Prostate gland (tissue), 2 donors: ENCODE measurements around the gene RBM44. TPM values are rescaled to one million over a fixed set of nuclear protein-coding genes. Genes with fewer than 3 reads are reported as not detected.
"Not testable (repeated sequence)": the region's sequence is repeated elsewhere in the genome, so short reads cannot be mapped to it uniquely, and the experiment has no call there.

Source experiments
- DNase-seq: peaks from one replicate; pipeline ENCODE4 v3.0.0-alpha.2; 2019; ENCODE audit warnings: low spot score
- H3K27ac ChIP-seq, 2 donors: fragments of 200-600 bp; sonication (generic); 2 replicates each; pipeline ENCODE4 v1.5.1; 2017 to 2019
- H3K27me3 ChIP-seq: fragments of 200-600 bp; sonication (generic); replicated peaks from 2 replicates; pipeline ENCODE4 v1.5.1; 2019; ENCODE audit not compliant: insufficient read depth
- H3K36me3 ChIP-seq, 2 donors: fragments of 200-600 bp; sonication (generic); 1 replicate in 1 of 2; 2 replicates in 1 of 2; pipeline versions ENCODE4 v1.5.1 to v1.8.1; 2017 to 2019
- H3K4me1 ChIP-seq: fragments of 200-600 bp; sonication (generic); replicated peaks from 2 replicates; pipeline ENCODE4 v1.5.1; 2019
- H3K4me3 ChIP-seq, 2 donors: fragments of 200-600 bp; sonication (generic); 2 replicates each; pipeline ENCODE4 v1.5.1; 2017 to 2019
- H3K9me3 ChIP-seq: fragments of 200-600 bp; sonication (generic); 2 replicates; pipeline ENCODE4 v1.5.1; 2017
- CTCF ChIP-seq, 4 experiments: fragments of 200-600 bp in 2 of 4; fragments of 450-650 bp in 2 of 4; sonication (generic) in 2 of 4; IDR thresholded peaks; 1 replicate in 3 of 4; 2 replicates in 1 of 4; pipeline ENCODE4 v1.5.1; 2016 to 2019; ENCODE audit warnings: antibody characterized with exemption in 4 of 4, mild to moderate bottlenecking in 2 of 4, moderate library complexity in 2 of 4
- POLR2A ChIP-seq: fragments of 450-650 bp; IDR thresholded peaks from one replicate; pipeline ENCODE4 v1.6.1; 2016; ENCODE audit warnings: antibody characterized with exemption, mild to moderate bottlenecking
- POLR2AphosphoS5 ChIP-seq: sonication (generic); formaldehyde crosslinking; IDR thresholded peaks from one replicate; pipeline ENCODE4 v1.6.1; 2017; ENCODE audit warnings: antibody characterized with exemption
- WGBS: methylation state at CpG from one replicate; pipeline ENCODE4 v1.1.5; 2018; 5-methylcytosine and 5-hydroxymethylcytosine counted together
- intact Hi-C: fragments of 100-400 bp; cut with DNase I; formaldehyde crosslinking; loops from one replicate; pipeline ENCODE4 v1.14.2; 2022
- total RNA-seq, 2 donors: library from RNA; depleted of rRNA; stranded (reverse); fragments of >200 nt; gene quantifications; one replicate each; pipeline ENCODE4 v1.1.0, GENCODE V29; 2016

The RBM44 gene
- total RNA-seq, 2 donors from 2014 or later, result 0.23 to 6.0 TPM

DNA sequence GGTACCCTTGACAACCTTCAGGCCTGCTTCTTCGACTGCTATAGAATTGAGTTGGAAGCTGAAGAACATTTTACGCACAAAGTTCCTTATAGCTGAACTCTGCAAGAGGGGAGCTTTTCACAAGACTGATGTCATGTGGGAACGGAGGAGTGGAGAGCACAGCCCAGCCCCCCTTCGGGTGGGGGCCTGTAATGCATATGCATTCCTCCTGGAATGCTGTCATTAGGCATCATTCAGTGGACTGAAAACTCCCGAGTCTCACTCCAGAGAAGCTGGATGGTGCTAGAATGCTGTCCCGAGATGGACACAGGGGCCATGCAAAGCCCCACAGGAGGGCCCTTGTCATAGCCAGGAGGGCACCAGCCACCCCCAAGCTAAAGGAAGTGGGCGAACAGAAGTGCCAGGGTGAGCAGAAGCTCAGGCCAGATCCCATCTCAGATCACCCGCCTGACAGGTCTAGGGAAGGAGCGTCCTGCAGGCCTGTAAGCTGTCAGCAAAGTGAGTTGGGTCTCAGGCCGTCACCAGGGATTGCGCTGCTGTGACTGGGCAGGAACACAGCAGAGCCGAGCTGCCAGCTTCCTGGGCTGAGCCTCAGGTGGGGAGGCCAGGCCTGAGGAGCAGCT, 43.8 kb upstream of the RBM44 start:
- TF ChIP-seq POLR2A, result no peak
- TF ChIP-seq CTCF (IDR thresholded peaks at IDR 0.05), result no peak
- TF ChIP-seq POLR2AphosphoS5, result no peak
- Histone ChIP-seq H3K36me3 (peaks cover 0 to 14% of the 10 kb centered on the region in 2 donors), H3K27me3 (no peaks in the 10 kb centered on the region), H3K9me3 (no peaks in the 10 kb centered on the region), H3K4me3 (no peak overlapping the region), H3K4me1 (no peaks in the 10 kb centered on the region), H3K27ac (no peak overlapping the region)
- DNase-seq, result no peak
- intact Hi-C loops, result no loop called here
- 89% methylated on average over 12 of the region's 12 CpGs for whole genome bisulfite sequencing

- Histone ChIP-seq H3K36me3 (peaks cover 0 to 23% of the 10 kb centered on the region in 2 donors), H3K4me1 (no peaks in the 10 kb centered on the region), H3K4me3 (no peak overlapping the region), H3K9me3 (no peaks in the 10 kb centered on the region), H3K27ac (no peak overlapping the region), H3K27me3 (no peaks in the 10 kb centered on the region)
- intact Hi-C loops, result no loop called here
- no peak for DNase-seq
- TF ChIP-seq POLR2A, result no peak
- 88% methylated on average over 10 of the region's 10 CpGs for WGBS
These were observed 41.0 kb upstream of the RBM44 start for GRCh38 chr2:237757616-237758015.

DNA sequence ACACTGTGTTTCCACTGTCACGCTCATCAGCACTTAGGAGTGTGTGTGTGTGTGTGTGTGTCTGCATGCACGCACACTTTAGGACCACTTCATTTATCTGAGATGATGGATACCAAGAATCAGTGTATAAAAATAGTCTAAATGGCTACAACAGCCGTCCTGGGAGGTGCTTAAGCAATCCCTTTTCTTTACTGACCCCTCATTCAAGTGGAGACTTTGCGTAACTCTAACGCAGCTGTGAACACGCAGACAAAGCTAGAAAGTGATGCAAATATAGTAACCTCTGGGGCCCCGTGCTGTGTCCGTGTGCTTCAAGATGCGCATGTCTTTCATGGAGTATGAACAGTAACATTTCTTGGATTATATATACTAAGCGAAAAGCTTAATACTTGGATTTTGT, 40.4 kb upstream of the RBM44 start:
- WGBS, result 92% methylated on average over 10 of the region's 10 CpGs
- Histone ChIP-seq H3K9me3 (no peaks in the 10 kb centered on the region), H3K27ac (no peak overlapping the region), H3K4me3 (no peak overlapping the region), H3K4me1 (no peaks in the 10 kb centered on the region), H3K27me3 (no peaks in the 10 kb centered on the region), H3K36me3 (peaks cover 0 to 23% of the 10 kb centered on the region in 2 donors)
- intact Hi-C loops, result no loop called here
- no peak for DNase-seq
- TF ChIP-seq CTCF (IDR thresholded peaks at IDR 0.05), result no peak

DNA sequence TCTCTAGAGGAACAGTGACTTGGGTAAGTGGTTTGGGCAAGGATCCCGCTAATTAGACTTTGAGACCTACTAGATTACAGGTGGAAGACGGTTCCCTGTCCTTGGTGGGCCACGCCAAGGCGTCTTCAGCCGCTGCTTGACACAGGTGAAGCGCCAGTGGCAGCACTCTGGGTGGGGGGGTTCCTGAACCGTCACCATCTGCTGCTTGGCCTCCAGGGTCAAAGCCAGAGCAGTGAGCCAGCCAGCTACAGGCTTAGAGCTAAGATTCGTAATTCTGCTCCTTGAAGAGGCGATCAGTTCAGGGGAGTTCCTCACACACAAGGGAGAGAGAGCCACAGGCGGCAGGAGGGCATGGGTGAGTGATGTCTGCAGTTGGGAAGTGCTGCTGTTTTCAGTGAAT, 39.4 kb upstream of the RBM44 start:
- 92% methylated on average over 10 of the region's 10 CpGs for WGBS
- H3K27ac ChIP-seq, result no peak overlapping the region
- intact Hi-C loops, result no loop called here
- H3K9me3 ChIP-seq, result no peaks in the 10 kb centered on the region
- H3K27me3 ChIP-seq, result no peaks in the 10 kb centered on the region
- TF ChIP-seq POLR2A (no peak), CTCF (IDR thresholded peaks at IDR 0.05) (no peak), POLR2AphosphoS5 (no peak)
- no peaks in the 10 kb centered on the region for H3K4me1 ChIP-seq
- DNase-seq, result no peak
- peaks cover 0 to 23% of the 10 kb centered on the region in 2 donors for H3K36me3 ChIP-seq
- H3K4me3 ChIP-seq, result no peak overlapping the region

DNA sequence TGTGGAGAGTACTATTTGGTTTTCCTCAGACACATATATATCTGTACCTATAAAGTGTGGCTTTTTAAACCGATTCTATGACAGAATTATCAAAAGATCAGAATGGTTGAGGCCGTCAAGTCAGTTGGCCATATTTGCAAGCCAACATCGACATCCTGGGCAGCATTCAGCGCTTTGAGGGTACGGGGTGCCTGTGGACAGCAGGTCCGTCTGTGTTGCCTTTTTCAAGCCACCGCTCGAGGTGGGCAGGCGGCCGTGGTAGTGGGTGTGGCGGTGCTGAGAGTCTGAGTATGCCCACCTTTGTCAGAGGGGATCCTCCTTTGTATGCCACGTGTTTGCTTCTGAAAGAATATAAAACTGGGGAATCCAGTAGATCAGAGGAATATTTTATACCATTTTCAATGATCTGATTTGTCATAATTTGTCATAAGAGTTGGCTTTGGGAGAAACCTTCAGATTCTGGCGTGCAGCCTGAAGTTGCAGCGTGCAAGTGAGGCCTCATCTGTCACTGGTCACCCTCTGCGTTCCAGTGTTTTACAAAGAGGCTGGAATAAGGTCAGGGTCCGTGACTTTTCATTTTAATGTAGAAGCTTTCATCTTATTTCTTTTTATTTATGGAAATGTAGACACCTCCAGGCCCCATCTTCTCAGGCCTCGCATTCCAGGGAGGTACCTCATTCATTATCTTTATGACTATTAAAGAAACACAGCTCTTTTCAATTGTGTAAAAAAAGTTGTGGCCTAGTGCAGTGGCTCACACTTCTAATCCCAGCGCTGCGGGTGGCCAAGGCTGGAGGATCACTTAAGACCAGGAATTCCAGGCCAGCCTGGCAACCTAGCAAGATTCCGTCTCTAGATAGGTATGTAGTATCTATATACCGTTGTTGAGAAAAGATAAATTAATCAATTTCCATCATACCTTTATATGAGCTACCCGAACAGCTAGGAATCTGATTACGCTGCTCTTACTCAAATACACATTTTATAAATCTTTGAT, 37.8 kb upstream of the RBM44 start:
- H3K9me3 ChIP-seq, result no peaks in the 10 kb centered on the region
- intact Hi-C loops, result no loop called here
- no peaks in the 10 kb centered on the region for H3K27me3 ChIP-seq
- TF ChIP-seq POLR2AphosphoS5 (no peak), CTCF (IDR thresholded peaks at IDR 0.05) (no peak), POLR2A (no peak)
- no peak overlapping the region for H3K4me3 ChIP-seq
- 92% methylated on average over 23 of the region's 23 CpGs for WGBS
- no peak for DNase-seq
- H3K4me1 ChIP-seq, result no peaks in the 10 kb centered on the region
- peaks cover 0 to 14% of the 10 kb centered on the region in 2 donors for H3K36me3 ChIP-seq
- no peak overlapping the region for H3K27ac ChIP-seq

- 95% methylated on average over 9 of the region's 9 CpGs for WGBS
- H3K4me3 ChIP-seq, H3K4me1 ChIP-seq, H3K27ac ChIP-seq, H3K27me3 ChIP-seq, intact Hi-C loops, DNase-seq, H3K9me3 ChIP-seq: not testable (repeated sequence)
- peaks cover 0 to 14% of the 10 kb centered on the region in 2 donors for H3K36me3 ChIP-seq
These were observed 36.0 kb upstream of the RBM44 start for GRCh38 chr2:237762291-237763182.
